HL-60 (cell line): Measurements from ENCODE around the gene CEBPB.

ENCODE experiments used
- GABPA ChIP-seq: IDR thresholded peaks from 2 replicates; pipeline ENCODE4 v1.6.1; 2012; ENCODE audit warnings: low read depth
- POLR2AphosphoS5 ChIP-seq: IDR thresholded peaks from 2 replicates; pipeline ENCODE4 v1.6.1; 2012; ENCODE audit warnings: low read depth
- TF ChIP-seq, protein P1 (sequence below): IDR thresholded peaks from one replicate; pipeline ENCODE4 v1.5.1; 2011; ENCODE audit warnings: low read length, control low read depth, inconsistent platforms; ENCODE audit not compliant: insufficient read depth
- TF ChIP-seq, protein P2 (sequence below): IDR thresholded peaks from 2 replicates; pipeline ENCODE4 v1.6.1; 2012; ENCODE audit warnings: low read depth; ENCODE audit not compliant: insufficient replicate concordance

DNA sequence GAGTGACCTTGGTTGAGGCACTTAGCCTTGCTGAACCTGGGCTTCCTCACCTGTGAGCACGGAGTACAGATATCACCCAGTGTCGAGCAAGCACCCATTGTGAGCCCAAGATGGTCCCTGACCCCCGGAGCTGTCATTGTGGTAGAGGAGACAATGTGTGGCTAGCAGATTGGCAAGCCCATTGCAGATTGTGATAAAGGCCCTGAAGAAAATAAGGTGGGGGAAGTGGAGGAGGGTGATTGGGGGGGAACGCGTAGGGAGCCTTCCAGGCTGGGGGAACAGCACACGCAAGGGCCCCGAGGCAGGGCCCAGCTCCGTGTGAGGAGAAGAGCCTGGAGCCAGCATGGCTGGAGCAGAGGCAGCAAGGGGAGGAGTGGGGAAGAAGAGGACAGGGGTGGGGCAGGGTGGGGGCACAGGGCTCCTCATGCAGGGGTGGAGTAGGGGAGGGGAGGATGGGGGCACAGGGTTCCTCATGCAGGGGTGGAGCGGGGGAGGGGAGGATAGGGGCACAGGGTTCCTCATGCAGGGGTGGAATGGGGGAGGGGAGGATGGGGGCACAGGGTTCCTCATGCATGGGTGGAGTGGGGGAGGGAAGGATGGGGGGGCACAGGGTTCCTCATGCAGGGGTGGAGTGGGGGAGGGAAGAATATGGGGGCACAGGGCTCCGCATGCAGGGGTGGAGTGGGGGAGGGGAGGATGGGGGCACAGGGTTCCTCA is 7.0 kb downstream of the CEBPB start:
- TF ChIP-seq POLR2AphosphoS5 (no peak), GABPA (no peak)
- TF ChIP-seq, protein P1, sequence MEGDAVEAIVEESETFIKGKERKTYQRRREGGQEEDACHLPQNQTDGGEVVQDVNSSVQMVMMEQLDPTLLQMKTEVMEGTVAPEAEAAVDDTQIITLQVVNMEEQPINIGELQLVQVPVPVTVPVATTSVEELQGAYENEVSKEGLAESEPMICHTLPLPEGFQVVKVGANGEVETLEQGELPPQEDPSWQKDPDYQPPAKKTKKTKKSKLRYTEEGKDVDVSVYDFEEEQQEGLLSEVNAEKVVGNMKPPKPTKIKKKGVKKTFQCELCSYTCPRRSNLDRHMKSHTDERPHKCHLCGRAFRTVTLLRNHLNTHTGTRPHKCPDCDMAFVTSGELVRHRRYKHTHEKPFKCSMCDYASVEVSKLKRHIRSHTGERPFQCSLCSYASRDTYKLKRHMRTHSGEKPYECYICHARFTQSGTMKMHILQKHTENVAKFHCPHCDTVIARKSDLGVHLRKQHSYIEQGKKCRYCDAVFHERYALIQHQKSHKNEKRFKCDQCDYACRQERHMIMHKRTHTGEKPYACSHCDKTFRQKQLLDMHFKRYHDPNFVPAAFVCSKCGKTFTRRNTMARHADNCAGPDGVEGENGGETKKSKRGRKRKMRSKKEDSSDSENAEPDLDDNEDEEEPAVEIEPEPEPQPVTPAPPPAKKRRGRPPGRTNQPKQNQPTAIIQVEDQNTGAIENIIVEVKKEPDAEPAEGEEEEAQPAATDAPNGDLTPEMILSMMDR = no peak
- TF ChIP-seq, protein P2, sequence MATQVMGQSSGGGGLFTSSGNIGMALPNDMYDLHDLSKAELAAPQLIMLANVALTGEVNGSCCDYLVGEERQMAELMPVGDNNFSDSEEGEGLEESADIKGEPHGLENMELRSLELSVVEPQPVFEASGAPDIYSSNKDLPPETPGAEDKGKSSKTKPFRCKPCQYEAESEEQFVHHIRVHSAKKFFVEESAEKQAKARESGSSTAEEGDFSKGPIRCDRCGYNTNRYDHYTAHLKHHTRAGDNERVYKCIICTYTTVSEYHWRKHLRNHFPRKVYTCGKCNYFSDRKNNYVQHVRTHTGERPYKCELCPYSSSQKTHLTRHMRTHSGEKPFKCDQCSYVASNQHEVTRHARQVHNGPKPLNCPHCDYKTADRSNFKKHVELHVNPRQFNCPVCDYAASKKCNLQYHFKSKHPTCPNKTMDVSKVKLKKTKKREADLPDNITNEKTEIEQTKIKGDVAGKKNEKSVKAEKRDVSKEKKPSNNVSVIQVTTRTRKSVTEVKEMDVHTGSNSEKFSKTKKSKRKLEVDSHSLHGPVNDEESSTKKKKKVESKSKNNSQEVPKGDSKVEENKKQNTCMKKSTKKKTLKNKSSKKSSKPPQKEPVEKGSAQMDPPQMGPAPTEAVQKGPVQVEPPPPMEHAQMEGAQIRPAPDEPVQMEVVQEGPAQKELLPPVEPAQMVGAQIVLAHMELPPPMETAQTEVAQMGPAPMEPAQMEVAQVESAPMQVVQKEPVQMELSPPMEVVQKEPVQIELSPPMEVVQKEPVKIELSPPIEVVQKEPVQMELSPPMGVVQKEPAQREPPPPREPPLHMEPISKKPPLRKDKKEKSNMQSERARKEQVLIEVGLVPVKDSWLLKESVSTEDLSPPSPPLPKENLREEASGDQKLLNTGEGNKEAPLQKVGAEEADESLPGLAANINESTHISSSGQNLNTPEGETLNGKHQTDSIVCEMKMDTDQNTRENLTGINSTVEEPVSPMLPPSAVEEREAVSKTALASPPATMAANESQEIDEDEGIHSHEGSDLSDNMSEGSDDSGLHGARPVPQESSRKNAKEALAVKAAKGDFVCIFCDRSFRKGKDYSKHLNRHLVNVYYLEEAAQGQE = no peak
